IPS DF 6.9 (cell line): ENCODE measurements around the gene TM9SF1.

ENCODE experiments used
- DNase-seq: peaks from one replicate; pipeline ENCODE4 v3.0.0-alpha.2; 2013; ENCODE audit warnings: low read depth, low spot score
- H3K27ac ChIP-seq: one replicate; pipeline ENCODE4 v1.5.1; 2013; ENCODE audit warnings: low read length, control low read depth
- H3K27me3 ChIP-seq: 2 replicates; pipeline ENCODE4 v1.6.1; 2013; ENCODE audit warnings: mild to moderate bottlenecking, low read length; ENCODE audit not compliant: control insufficient read depth, insufficient read depth
- H3K36me3 ChIP-seq: 2 replicates; pipeline ENCODE4 v1.6.1; 2013; ENCODE audit warnings: low read length; ENCODE audit not compliant: control insufficient read depth, insufficient read depth
- H3K4me1 ChIP-seq: 2 replicates; pipeline ENCODE4 v1.6.1; 2013; ENCODE audit warnings: low read length; ENCODE audit not compliant: control insufficient read depth, insufficient read depth
- H3K4me3 ChIP-seq: 2 replicates; pipeline ENCODE4 v1.5.1; 2013; ENCODE audit warnings: mild to moderate bottlenecking, low read length
- H3K9me3 ChIP-seq: 2 replicates; pipeline ENCODE4 v1.6.1; 2013; ENCODE audit warnings: low read length, inconsistent platforms; ENCODE audit not compliant: control insufficient read depth, insufficient read depth
- WGBS: extraction: QIAGEN DNeasy Blood & Tissue Kit; methylation state at CpG from one replicate; pipeline ENCODE4 v1.1.7; 2013; ENCODE audit warnings: mixed read lengths, missing lambda C conversion rate; ENCODE audit not compliant: insufficient read length, insufficient coverage; 5-methylcytosine and 5-hydroxymethylcytosine counted together

Gene TM9SF1

DNA sequence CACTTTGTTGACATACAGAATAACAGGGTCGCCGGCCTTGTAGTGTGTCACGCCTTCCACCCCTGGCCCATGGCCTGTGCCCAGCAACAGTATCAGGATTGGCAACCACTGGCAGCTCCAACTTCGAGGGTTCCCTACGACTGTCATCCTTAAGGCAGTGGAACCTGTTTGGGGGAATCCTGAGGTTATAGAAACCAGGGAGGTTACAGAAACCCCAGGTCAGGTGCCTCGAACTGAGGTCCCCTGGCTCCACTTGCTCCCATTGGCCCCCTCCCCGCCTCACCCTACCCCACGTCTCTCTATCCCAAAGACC, 412 bp downstream of the TM9SF1 start:
- WGBS = no CpG with 5 or more reads among the region's 8 CpGs
- no peak overlapping the region for H3K27ac ChIP-seq
- no peaks in the 10 kb centered on the region for H3K9me3 ChIP-seq
- H3K4me1 ChIP-seq = no peaks in the 10 kb centered on the region
- no peaks in the 10 kb centered on the region for H3K27me3 ChIP-seq
- H3K36me3 ChIP-seq = no peaks in the 10 kb centered on the region
- DNase-seq = no peak
- H3K4me3 ChIP-seq = peak overlapping the region; percentile 68; the same call in 1 of the 2 replicates

DNA sequence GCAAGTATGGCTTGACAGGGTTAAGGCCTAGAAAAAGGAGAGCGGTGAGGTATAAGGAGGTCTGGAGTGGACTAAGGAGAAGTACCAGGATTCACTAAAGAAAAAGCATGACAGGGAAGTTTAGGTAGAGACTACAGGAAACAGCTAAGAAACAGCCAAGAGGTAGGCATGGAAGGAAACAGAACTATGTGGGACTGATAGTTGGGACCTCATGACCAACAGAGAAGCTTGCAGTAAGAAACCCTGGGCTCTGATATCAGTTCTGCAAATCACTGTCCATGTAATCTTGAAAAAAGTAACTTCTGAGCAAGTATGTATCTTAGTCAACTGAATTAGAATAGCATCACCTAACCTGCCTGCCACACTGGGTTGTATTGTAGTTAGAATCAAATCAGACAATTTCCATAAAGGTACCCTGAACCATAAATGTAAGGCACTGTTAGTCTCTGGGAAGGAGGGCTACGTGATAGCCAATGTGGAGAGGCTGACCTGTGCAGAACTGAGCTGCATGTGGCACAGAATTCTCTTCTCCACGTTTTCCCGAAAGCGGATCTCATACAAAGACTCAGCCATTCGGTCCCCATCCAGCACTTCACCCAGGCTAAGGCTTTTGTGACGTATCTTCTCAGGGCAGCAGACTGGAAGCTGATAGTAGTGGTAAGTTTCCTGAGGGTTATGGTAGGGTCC, 912 bp downstream of the TM9SF1 start:
- H3K9me3 ChIP-seq = no peaks in the 10 kb centered on the region
- no peak overlapping the region for H3K27ac ChIP-seq
- no peaks in the 10 kb centered on the region for H3K4me1 ChIP-seq
- H3K4me3 ChIP-seq = no peak overlapping the region; the same call in 1 of the 2 replicates
- H3K27me3 ChIP-seq = no peaks in the 10 kb centered on the region
- WGBS = no CpG with 5 or more reads among the region's 7 CpGs
- no peaks in the 10 kb centered on the region for H3K36me3 ChIP-seq
- DNase-seq = no peak

DNA sequence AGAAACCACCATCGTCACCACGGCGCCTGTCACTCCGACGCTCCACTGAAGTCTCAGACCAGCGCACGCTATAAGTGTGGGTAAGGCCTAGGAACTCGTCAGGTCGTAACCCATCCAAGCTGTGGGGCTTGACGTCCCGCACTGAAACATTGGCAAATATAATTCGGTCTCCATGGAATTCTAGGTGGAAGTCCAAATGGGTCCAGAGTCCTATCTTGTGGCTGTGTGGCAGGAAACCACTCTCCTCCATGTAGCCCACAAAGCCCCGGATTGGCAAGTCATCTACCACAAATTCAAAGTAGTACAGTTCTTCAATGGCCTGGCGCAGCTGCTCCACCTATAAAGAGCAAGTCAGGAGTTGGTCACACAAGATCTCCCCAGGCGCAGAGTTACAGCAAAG, 2.3 kb downstream of the TM9SF1 start:
- Histone ChIP-seq H3K4me1 (no peaks in the 10 kb centered on the region), H3K9me3 (no peaks in the 10 kb centered on the region), H3K27me3 (no peaks in the 10 kb centered on the region), H3K4me3 (no peak overlapping the region), H3K36me3 (no peaks in the 10 kb centered on the region), H3K27ac (no peak overlapping the region)
- WGBS = no CpG with 5 or more reads among the region's 15 CpGs
- DNase-seq = no peak

DNA sequence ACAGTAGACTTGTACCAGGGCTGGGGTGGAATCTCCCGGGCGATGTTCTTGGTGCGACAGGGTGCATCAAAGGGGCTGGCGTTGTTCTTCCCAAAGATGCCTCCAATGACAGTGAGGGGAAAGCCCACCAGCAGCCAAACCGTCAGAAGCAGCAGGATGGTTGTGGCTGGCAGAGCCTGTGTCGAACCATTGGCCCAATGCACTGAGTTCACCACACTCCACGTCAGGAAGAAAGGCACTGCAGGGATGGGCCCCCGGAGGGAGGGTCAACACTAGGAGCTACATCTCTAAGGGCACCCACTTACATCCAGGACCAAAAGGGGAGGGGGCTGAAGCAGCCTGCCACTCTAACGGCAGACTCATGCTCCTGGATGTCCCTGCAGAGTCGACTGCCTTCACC, 4.8 kb downstream of the TM9SF1 start:
- no peak for DNase-seq

GRCh38 chr14:24189460-24189859, 5.8 kb downstream of the TM9SF1 start:
- H3K36me3 ChIP-seq = peaks cover 17% of the 10 kb centered on the region

More for the DNA sequence above, 4.8 kb downstream of the TM9SF1 start:
- WGBS = no CpG with 5 or more reads among the region's 10 CpGs
- H3K36me3 ChIP-seq = peaks cover 8% of the 10 kb centered on the region
- no peaks in the 10 kb centered on the region for H3K27me3 ChIP-seq
- no peaks in the 10 kb centered on the region for H3K4me1 ChIP-seq
- H3K4me3 ChIP-seq = no peak overlapping the region
- no peak overlapping the region for H3K27ac ChIP-seq
- no peaks in the 10 kb centered on the region for H3K9me3 ChIP-seq

DNA sequence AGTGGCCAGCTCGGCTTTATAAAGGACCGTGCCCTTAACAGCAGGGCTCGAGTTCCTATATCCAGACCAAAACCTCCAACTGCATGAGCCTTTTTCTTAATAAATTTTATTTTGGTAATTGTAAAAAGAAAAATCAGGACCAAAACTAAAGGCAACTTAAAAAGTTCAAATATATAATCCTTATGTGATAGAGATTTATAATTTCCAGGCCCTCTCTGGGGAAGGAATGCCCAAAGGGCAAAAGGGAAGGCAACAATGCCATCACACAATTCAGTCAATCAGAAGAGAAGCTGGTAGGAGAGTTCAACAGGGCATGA, 6.2 kb downstream of the TM9SF1 start:
- no peaks in the 10 kb centered on the region for H3K4me1 ChIP-seq

More at GRCh38 chr14:24189460-24189859, 5.8 kb downstream of the TM9SF1 start:
- H3K4me3 ChIP-seq = no peak overlapping the region
- DNase-seq = no peak
- H3K27me3 ChIP-seq = no peaks in the 10 kb centered on the region
- H3K27ac ChIP-seq = no peak overlapping the region
- no peaks in the 10 kb centered on the region for H3K9me3 ChIP-seq
- no CpG with 5 or more reads among the region's 9 CpGs for WGBS
- no peaks in the 10 kb centered on the region for H3K4me1 ChIP-seq

DNA sequence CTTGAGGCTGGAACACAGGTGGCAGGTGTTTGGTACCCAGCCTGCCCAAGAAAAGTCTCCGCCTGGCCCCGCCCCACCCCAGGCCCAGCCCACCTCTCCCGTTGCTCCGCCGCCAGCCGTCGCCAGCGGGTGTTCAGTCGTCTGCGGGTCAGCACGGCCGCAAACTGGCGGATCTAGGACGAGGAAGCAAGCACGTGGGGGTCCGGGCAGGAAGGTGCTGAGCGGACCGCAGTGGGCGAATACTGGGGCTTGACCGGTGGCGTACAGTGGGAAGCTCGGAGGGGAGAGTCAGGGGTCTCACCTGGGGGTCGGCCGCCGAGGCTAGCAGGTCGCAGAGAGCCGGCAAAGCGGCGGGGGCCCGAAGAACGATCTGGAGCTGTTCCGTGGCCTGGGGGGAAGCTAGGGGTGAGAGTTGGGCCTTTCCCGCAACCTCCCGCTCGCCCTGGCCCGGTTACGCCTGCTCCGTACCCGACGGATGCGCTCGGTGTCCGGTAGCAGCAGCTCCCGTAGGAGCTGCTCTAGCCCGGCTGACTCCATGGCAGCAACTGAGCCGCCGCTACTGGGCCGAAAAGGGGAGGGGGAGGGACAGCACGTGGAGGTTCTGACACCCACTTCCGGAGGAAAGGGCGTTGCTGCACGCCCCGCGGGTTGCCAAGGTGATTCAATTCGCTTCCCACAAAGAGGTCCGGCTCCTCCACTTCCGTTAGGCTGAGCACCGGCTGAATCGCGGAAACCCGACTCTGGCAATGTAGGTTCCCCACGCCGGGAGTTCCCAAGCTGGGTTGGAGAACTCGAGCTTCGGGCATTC, 6.8 kb downstream of the TM9SF1 start, which contains the start of gene IPO4:
TSS of gene IPO4 (minus strand) at position 566 of the 808 bp plus-strand sequence. CDS start at position 537, 29 bp downstream.
- peak; percentile 95 for DNase-seq
- Histone ChIP-seq H3K4me1 (no peaks in the 10 kb centered on the region), H3K27ac (no peak within 1 kb of the TSS), H3K9me3 (no peaks in the 10 kb centered on the region), H3K36me3 (peaks cover 25% of the 10 kb centered on the region), H3K27me3 (no peaks in the 10 kb centered on the region), H3K4me3 (peak within 1 kb of the TSS; percentile 87)
- WGBS = no CpG with 5 or more reads among the region's 65 CpGs

More for the DNA sequence above, 6.2 kb downstream of the TM9SF1 start:
- Histone ChIP-seq H3K27me3 (no peaks in the 10 kb centered on the region), H3K4me3 (no peak overlapping the region), H3K36me3 (peaks cover 21% of the 10 kb centered on the region), H3K9me3 (no peaks in the 10 kb centered on the region), H3K27ac (no peak overlapping the region)
- DNase-seq = no peak
- no CpG with 5 or more reads among the region's 3 CpGs for WGBS

GRCh38 chr14:24187539-24187915, 7.7 kb downstream of the TM9SF1 start:
- Histone ChIP-seq H3K9me3 (no peaks in the 10 kb centered on the region), H3K4me1 (no peaks in the 10 kb centered on the region), H3K27ac (no peak overlapping the region), H3K4me3 (no peak overlapping the region), H3K36me3 (peaks cover 29% of the 10 kb centered on the region), H3K27me3 (no peaks in the 10 kb centered on the region)
- no peak for DNase-seq
- WGBS = no CpG with 5 or more reads among the region's 2 CpGs

- Histone ChIP-seq H3K9me3 (no peaks in the 10 kb centered on the region), H3K4me1 (no peaks in the 10 kb centered on the region), H3K27me3 (no peaks in the 10 kb centered on the region), H3K4me3 (no peak overlapping the region), H3K36me3 (peaks cover 34% of the 10 kb centered on the region), H3K27ac (no peak overlapping the region)
- WGBS = no CpG with 5 or more reads among the region's 10 CpGs
- DNase-seq = no peak
Measured at GRCh38 chr14:24186831-24187538, 8.3 kb downstream of the TM9SF1 start.

DNA sequence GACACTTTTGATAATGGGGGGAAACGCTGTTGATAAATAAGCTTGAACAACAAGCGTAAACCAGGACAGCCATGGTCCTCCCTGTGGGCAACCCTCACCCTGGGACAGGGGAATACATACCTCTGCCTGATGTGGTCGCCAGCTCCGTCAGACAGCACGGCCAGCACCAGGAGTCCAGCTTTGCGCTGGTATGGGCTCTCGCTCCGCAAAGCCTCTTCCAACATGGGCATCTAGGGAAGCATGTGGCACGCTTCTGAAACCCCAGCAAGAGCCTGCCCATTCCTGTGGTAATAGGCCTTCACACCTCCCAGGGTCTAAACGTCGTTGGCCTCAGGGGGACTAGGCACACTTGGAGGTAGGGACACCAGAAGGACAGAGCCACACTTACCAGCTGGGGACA, 9.5 kb downstream of the TM9SF1 start:
- no peak for DNase-seq
- Histone ChIP-seq H3K4me1 (no peaks in the 10 kb centered on the region), H3K36me3 (peaks cover 44% of the 10 kb centered on the region), H3K9me3 (no peaks in the 10 kb centered on the region), H3K27me3 (no peaks in the 10 kb centered on the region), H3K27ac (no peak overlapping the region), H3K4me3 (no peak overlapping the region)
- no CpG with 5 or more reads among the region's 11 CpGs for WGBS
